H1 (cell line): ENCODE results near the gene XIRP1. TPM values are rescaled to one million over a fixed set of nuclear protein-coding genes. Genes with fewer than 3 reads are reported as not detected.
A peak's percentile ranks its signal among the peaks of the same experiment; 100 is the strongest.

ENCODE experiments used
- CTCF ChIA-PET: fragments of 300-600 bp; sonication (Branson Sonifier 250); formaldehyde crosslinking; loops from one replicate; lab custom pipeline; 2021; ENCODE audit not compliant: partially characterized antibody; lab: Charles Lee
- POLR2A ChIA-PET: fragments of 300-600 bp; sonication (Branson Sonifier 250); formaldehyde crosslinking; loops from one replicate; lab custom pipeline; 2021; ENCODE audit warnings: inconsistent platforms; ENCODE audit not compliant: partially characterized antibody; lab: Charles Lee
- DNase-seq, 2 experiments: peaks; one replicate each; pipeline versions ENCODE4 v3.0.0 to v3.0.0-alpha.2; 2010 to 2022; ENCODE audit warnings: low spot score in 2 of 2, low read depth in 1 of 2, mixed read lengths in 1 of 2
- FAIRE-seq: peaks from 2 replicates; lab custom pipeline; 2011; peaks lifted over from hg19 to GRCh38; lab: Jason Lieb, UNC
- H2AFZ ChIP-seq: 2 replicates; pipeline ENCODE4 v1.8.1; 2012; ENCODE audit warnings: low read length, inconsistent platforms
- H2AK5ac ChIP-seq: 2 replicates; pipeline ENCODE4 v1.6.1; 2013; ENCODE audit warnings: low read depth, low read length
- H2BK120ac ChIP-seq: replicated peaks from 2 replicates; pipeline ENCODE3; 2013; ENCODE audit warnings: low read depth, low read length, inconsistent platforms
- H2BK12ac ChIP-seq: 2 replicates; pipeline ENCODE4 v1.6.1; 2013; ENCODE audit warnings: low read depth, low read length
- H2BK15ac ChIP-seq: 2 replicates; pipeline ENCODE4 v1.6.1; 2013; ENCODE audit warnings: low read length
- H2BK20ac ChIP-seq: 2 replicates; pipeline ENCODE4 v1.6.1; 2013; ENCODE audit warnings: low read length
- H2BK5ac ChIP-seq: 2 replicates; pipeline ENCODE4 v1.6.1; 2013; ENCODE audit warnings: low read depth, low read length
- H3K14ac ChIP-seq: 2 replicates; pipeline ENCODE4 v1.6.1; 2013; ENCODE audit warnings: inconsistent platforms; ENCODE audit not compliant: insufficient read length
- H3K18ac ChIP-seq: 2 replicates; pipeline ENCODE4 v1.6.1; 2013; ENCODE audit warnings: low read length; ENCODE audit errors: extremely low read depth
- H3K23ac ChIP-seq: 2 replicates; pipeline ENCODE4 v1.6.1; 2013; ENCODE audit warnings: inconsistent platforms; ENCODE audit not compliant: insufficient read length
- H3K23me2 ChIP-seq: 2 replicates; pipeline ENCODE4 v1.6.1; 2013; ENCODE audit warnings: low read depth, low read length
- H3K27ac ChIP-seq: 2 replicates; pipeline ENCODE4 v1.6.1; 2011; ENCODE audit warnings: low read depth, low read length, inconsistent platforms
- H3K27me3 ChIP-seq, 4 experiments: replicated peaks in 1 of 4; 1 replicate in 1 of 4; 2 replicates in 3 of 4; pipeline versions ENCODE4 v1.6.1 to v1.8.1; 2011 to 2013; ENCODE audit warnings: low read length in 3 of 4, mild to moderate bottlenecking in 3 of 4, inconsistent platforms in 2 of 4, mixed read lengths in 2 of 4, moderate library complexity in 1 of 4; ENCODE audit not compliant: control insufficient read depth in 3 of 4, insufficient read depth in 3 of 4; ENCODE audit errors: extremely low read depth in 1 of 4
- H3K36me3 ChIP-seq, 4 experiments: 2 replicates each; pipeline versions ENCODE4 v1.6.1 to v1.8.1; 2011 to 2013; ENCODE audit warnings: mild to moderate bottlenecking in 4 of 4, low read length in 3 of 4, moderate library complexity in 2 of 4, control low read depth in 1 of 4, inconsistent platforms in 1 of 4; ENCODE audit not compliant: insufficient read depth in 4 of 4, control insufficient read depth in 2 of 4
- H3K4ac ChIP-seq: replicated peaks from 2 replicates; pipeline ENCODE3; 2013; ENCODE audit warnings: low read length, low read depth, mixed read lengths, inconsistent platforms; ENCODE audit not compliant: insufficient read length
- H3K4me1 ChIP-seq, 4 experiments: replicated peaks in 1 of 4; 1 replicate in 1 of 4; 2 replicates in 3 of 4; pipeline versions ENCODE4 v1.6.1 to v1.8.1; 2011 to 2013; ENCODE audit warnings: low read length in 3 of 4, inconsistent platforms in 2 of 4, mixed read lengths in 1 of 4; ENCODE audit not compliant: insufficient read depth in 4 of 4, control insufficient read depth in 3 of 4
- H3K4me2 ChIP-seq, 2 experiments: 2 replicates each; pipeline versions ENCODE4 v1.6.1 to v1.8.1; 2011 to 2013; ENCODE audit warnings: low read depth in 2 of 2, low read length in 2 of 2, control low read depth in 1 of 2, inconsistent platforms in 1 of 2, mild to moderate bottlenecking in 1 of 2; ENCODE audit not compliant: insufficient read depth in 1 of 2
- H3K4me3 ChIP-seq, 4 experiments: fragments of 200-600, 300-600 bp in 1 of 4; sonication (generic), shearing (Covaris generic), sonication (Bioruptor Twin) in 1 of 4; 2 replicates each; pipeline versions ENCODE4 v1.5.1 to v1.8.1; 2011 to 2016; ENCODE audit warnings: low read length in 4 of 4, low read depth in 3 of 4, control low read depth in 2 of 4, inconsistent platforms in 2 of 4, mild to moderate bottlenecking in 2 of 4, mixed read lengths in 1 of 4, moderate library complexity in 1 of 4; ENCODE audit not compliant: insufficient read depth in 2 of 4; ENCODE audit errors: extremely low read depth in 1 of 4
- H3K56ac ChIP-seq: replicated peaks from 2 replicates; pipeline ENCODE3; 2013; ENCODE audit warnings: low read depth, mild to moderate bottlenecking, mixed read lengths, low read length, inconsistent platforms; ENCODE audit not compliant: insufficient read length
- H3K79me1 ChIP-seq: 2 replicates; pipeline ENCODE4 v1.6.1; 2013; ENCODE audit warnings: low read depth, low read length, control low read depth
- H3K79me2 ChIP-seq, 2 experiments: 2 replicates each; pipeline versions ENCODE4 v1.6.1 to v1.8.1; 2012 to 2013; ENCODE audit warnings: low read length in 2 of 2, mild to moderate bottlenecking in 2 of 2, inconsistent platforms in 1 of 2; ENCODE audit not compliant: insufficient read depth in 2 of 2, control insufficient read depth in 1 of 2
- H3K9ac ChIP-seq, 4 experiments: replicated peaks in 1 of 4; 1 replicate in 1 of 4; 2 replicates in 3 of 4; pipeline versions ENCODE4 v1.6.1 to v1.8.1; 2011 to 2013; ENCODE audit warnings: low read depth in 3 of 4, low read length in 3 of 4, control low read depth in 2 of 4, mild to moderate bottlenecking in 2 of 4, moderate library complexity in 2 of 4, inconsistent platforms in 1 of 4; ENCODE audit errors: extremely low read depth in 1 of 4
- H3K9me3 ChIP-seq, 2 experiments: 2 replicates each; pipeline versions ENCODE4 v1.6.1 to v1.8.1; 2012 to 2013; ENCODE audit warnings: mild to moderate bottlenecking in 2 of 2, moderate library complexity in 2 of 2, control low read depth in 1 of 2, inconsistent platforms in 1 of 2, low read depth in 1 of 2, low read length in 1 of 2, mixed read lengths in 1 of 2; ENCODE audit not compliant: insufficient read depth in 2 of 2
- H4K20me1 ChIP-seq, 2 experiments: replicated peaks in 1 of 2; 2 replicates each; pipeline versions ENCODE3 to v1.8.1; 2011 to 2013; ENCODE audit warnings: inconsistent platforms in 2 of 2, low read length in 2 of 2, mild to moderate bottlenecking in 1 of 2; ENCODE audit not compliant: insufficient read depth in 2 of 2, control insufficient read depth in 1 of 2
- H4K5ac ChIP-seq: 2 replicates; pipeline ENCODE4 v1.6.1; 2013; ENCODE audit warnings: low read length, low read depth, mixed read lengths, inconsistent platforms; ENCODE audit not compliant: insufficient read length
- H4K8ac ChIP-seq: 2 replicates; pipeline ENCODE4 v1.8.0; 2013; ENCODE audit warnings: mild to moderate bottlenecking, moderate library complexity, low read length, inconsistent platforms; ENCODE audit not compliant: insufficient read depth; ENCODE audit errors: extremely low read depth
- H4K91ac ChIP-seq: replicated peaks from 2 replicates; pipeline ENCODE3; 2013; ENCODE audit warnings: low read length, mixed read lengths, inconsistent platforms; ENCODE audit not compliant: insufficient read length
- CBX5 ChIP-seq: fragments of 300-800, 300-1000 bp; sonication (generic); IDR thresholded peaks from 2 replicates; pipeline ENCODE4 v1.7.1; 2016; ENCODE audit warnings: antibody characterized with exemption, low read length, low read depth
- KDM1A ChIP-seq: fragments of 200-600, 300-600 bp; sonication (generic); IDR thresholded peaks from 2 replicates; pipeline ENCODE4 v1.7.1; 2016; ENCODE audit warnings: mild to moderate bottlenecking, low read length, borderline replicate concordance
- WGBS, 2 experiments: shearing (Covaris generic) in 1 of 2; methylation state at CpG; one replicate each; pipeline versions ENCODE4 v1.1.6 to v1.1.7; 2013 to 2015; ENCODE audit warnings: low lambda C conversion rate in 2 of 2, mixed read lengths in 2 of 2, inconsistent platforms in 1 of 2, low coverage in 1 of 2, missing lambda C conversion rate in 1 of 2; ENCODE audit not compliant: insufficient replicate concordance in 2 of 2, insufficient coverage in 1 of 2, insufficient read length in 1 of 2; ENCODE audit errors: extremely low coverage in 1 of 2, missing lambda C conversion rate in 1 of 2; 5-methylcytosine and 5-hydroxymethylcytosine counted together
- polyA plus RNA-seq, 7 experiments: library from polyadenylated mRNA; depleted of rRNA in 3 of 7; stranded (reverse) in 5 of 7; unstranded in 2 of 7; fragments of >200 nt in 5 of 7; fragments of 200-250 nt in 2 of 7; gene quantifications; 1 replicate in 5 of 7; 2 replicates in 1 of 7; 4 replicates in 1 of 7; pipeline versions ENCODE4 v1.2.1 to v1.2.3, GENCODE V29; 2011 to 2013; ENCODE audit warnings: missing spikeins in 2 of 7, mixed read lengths in 2 of 7
- total RNA-seq: library from RNA; stranded (reverse); fragmentation: NEBNext Ultra II Directional; extraction: Animal tissue kit (Norgen Biotek cat#: 25700); gene quantifications from 2 replicates; pipeline ENCODE4 v1.2.1, GENCODE V29; 2021

The XIRP1 gene
- total and polyA plus RNA-seq, 2 of the 8 experiments (the other 6 are each of a cell fraction or from before 2014, with no cell fraction given): not detected

- 85% methylated on average over 7 of the region's 7 CpGs; no CpG with 5 or more reads in 1 of the 2 experiments for WGBS, 2 experiments
- Histone ChIP-seq H3K79me1 (no peaks in the 10 kb centered on the region), H4K5ac (no peak overlapping the region), H2AK5ac (no peak overlapping the region; the same call in 1 of the 2 replicates), H4K8ac (no peak overlapping the region), H3K56ac (no peak overlapping the region), H3K9me3 (no peaks in the 10 kb centered on the region), H3K4me2 (peak overlapping the region; percentile 84 to 99), H3K4me1 (peaks cover 4 to 20% (median 13%) of the 10 kb centered on the region in 4 experiments), H2AFZ (no peak overlapping the region), H3K36me3 (no peaks in the 10 kb centered on the region), H3K23ac (no peak overlapping the region), H4K20me1 (peaks cover 0 to 1% of the 10 kb centered on the region in 2 experiments), H3K14ac (no peak overlapping the region), H3K27ac (no peak overlapping the region), H3K79me2 (no peaks in the 10 kb centered on the region), H3K4me3 (peak overlapping the region; percentile 26 to 61 (median 52); a peak in 4 of 8 replicates), H2BK15ac (no peak overlapping the region), H2BK120ac (no peak overlapping the region), H3K23me2 (peaks cover 2% of the 10 kb centered on the region; the same call in 1 of the 2 replicates), H3K18ac (no peak overlapping the region), H2BK20ac (no peak overlapping the region), H2BK12ac (peak overlapping the region; percentile 56; the same call in 1 of the 2 replicates), H3K27me3 (peaks cover 0 to 12% (median 10%) of the 10 kb centered on the region in 4 experiments; a peak in 6 of 7 replicates), H4K91ac (no peak overlapping the region), H3K9ac (no peak overlapping the region), H2BK5ac (0 out of 2 replicates have a peak overlapping the region, but pooled peaks have one; percentile 8), H3K4ac (no peak overlapping the region)
- no peak for FAIRE-seq
- TF ChIP-seq CBX5: no peak
- peak; percentile 57; the same call in 1 of the 2 replicates for TF ChIP-seq KDM1A
- DNase-seq: no peak
- ChIA-PET POLR2A (interaction anchor here (1.7 kb wide), 1 partner anchor 225 kb away, joined by 3 read pairs; the partner anchor contains the start of gene RPSA), CTCF (interaction anchor here (0.9 to 18.0 kb wide), 5 partner anchors 23 to 103 kb away, joined by 3 to 767 read pairs (median 4); partner anchors contain the start of gene CX3CR1)
These were observed 10.7 kb downstream of the XIRP1 start for GRCh38 chr3:39181408-39182335.
